HG02571 (cell line): Measurements from ENCODE around the gene GOLGA6L10.
"Not testable (repeated sequence)": the region's sequence is repeated elsewhere in the genome, so short reads cannot be mapped to it uniquely, and the experiment has no call there.

ENCODE experiments used
- ATAC-seq: cut with Tn5 transposase; IDR thresholded peaks from one replicate; pipeline ENCODE4 v1.9.1; 2021; ENCODE audit warnings: mild to moderate bottlenecking, moderate library complexity; ENCODE audit not compliant: unreplicated experiment

Gene GOLGA6L10

GRCh38 chr15:82319522-82320278, 29.6 kb downstream of the GOLGA6L10 start:
- not testable (repeated sequence) for ATAC-seq

GRCh38 chr15:82318281-82318680, 31.0 kb downstream of the GOLGA6L10 start:
- ATAC-seq, result not testable (repeated sequence)

- not testable (repeated sequence) for ATAC-seq
Observed at GRCh38 chr15:82317516-82317915, 31.8 kb downstream of the GOLGA6L10 start.

- no peak for ATAC-seq
Observed at GRCh38 chr15:82317091-82317489, 32.2 kb downstream of the GOLGA6L10 start.

GRCh38 chr15:82316247-82317090, 32.8 kb downstream of the GOLGA6L10 start:
- not testable (repeated sequence) for ATAC-seq

- ATAC-seq, result no peak
Observed at GRCh38 chr15:82315519-82316246, 33.6 kb downstream of the GOLGA6L10 start.

- no peak for ATAC-seq
Observed at GRCh38 chr15:82314769-82315518, 34.3 kb downstream of the GOLGA6L10 start.

GRCh38 chr15:82313951-82314768, 35.1 kb downstream of the GOLGA6L10 start:
- not testable (repeated sequence) for ATAC-seq

- no peak for ATAC-seq
Observed at GRCh38 chr15:82313446-82313845, 35.8 kb downstream of the GOLGA6L10 start.

GRCh38 chr15:82312586-82313349, 36.5 kb downstream of the GOLGA6L10 start:
- no peak for ATAC-seq

- not testable (repeated sequence) for ATAC-seq
Observed at GRCh38 chr15:82311321-82311720, 38.0 kb downstream of the GOLGA6L10 start.

- no peak for ATAC-seq
Observed at GRCh38 chr15:82309802-82310201, 39.5 kb downstream of the GOLGA6L10 start.

GRCh38 chr15:82307714-82308081, 41.6 kb downstream of the GOLGA6L10 start:
- no peak for ATAC-seq

- ATAC-seq, result no peak
Observed at GRCh38 chr15:82306791-82307713, 42.2 kb downstream of the GOLGA6L10 start.

- ATAC-seq, result no peak
Observed at GRCh38 chr15:82305621-82306048, 43.6 kb downstream of the GOLGA6L10 start.

- no peak for ATAC-seq
Observed at GRCh38 chr15:82304778-82305090, 44.5 kb downstream of the GOLGA6L10 start.

- no peak for ATAC-seq
Observed at GRCh38 chr15:82303956-82304777, 45.1 kb downstream of the GOLGA6L10 start.
